Effector CD4-positive, alpha-beta T cell (primary cell): ENCODE results near the gene KIF21B.
"Not testable (repeated sequence)": the region's sequence is repeated elsewhere in the genome, so short reads cannot be mapped to it uniquely, and the experiment has no call there.

Experiments
- DNase-seq: peaks from one replicate; pipeline ENCODE4 v3.0.0-alpha.2; 2020

The KIF21B gene

DNA sequence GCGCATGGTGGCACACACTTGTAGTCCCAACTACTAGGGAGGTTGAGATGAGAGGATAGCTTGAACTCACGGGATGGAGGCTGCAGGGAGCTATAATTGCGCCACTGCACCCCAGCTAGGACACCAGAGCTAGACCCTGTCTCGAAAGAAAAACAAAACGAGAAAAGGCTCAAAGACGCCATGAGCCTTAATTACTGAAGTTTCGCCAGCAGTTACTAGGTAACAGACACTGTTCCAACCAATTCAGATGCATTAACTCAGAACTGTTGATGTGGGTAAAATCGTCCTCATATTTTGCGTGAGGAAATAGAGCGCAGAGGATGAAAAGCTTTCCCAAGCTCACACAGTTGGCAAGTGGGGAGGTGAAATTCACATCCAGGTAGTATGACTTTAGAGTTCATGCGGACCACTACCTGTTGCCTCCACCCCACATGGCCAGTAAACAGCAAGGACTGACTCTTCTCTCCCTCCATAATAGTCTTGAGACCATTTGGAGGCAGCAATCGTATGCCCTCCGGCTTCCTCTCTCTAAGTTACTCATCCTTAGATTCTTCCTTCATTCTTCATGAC, 88.8 kb downstream of the KIF21B start:
- no peak for DNase-seq

DNA sequence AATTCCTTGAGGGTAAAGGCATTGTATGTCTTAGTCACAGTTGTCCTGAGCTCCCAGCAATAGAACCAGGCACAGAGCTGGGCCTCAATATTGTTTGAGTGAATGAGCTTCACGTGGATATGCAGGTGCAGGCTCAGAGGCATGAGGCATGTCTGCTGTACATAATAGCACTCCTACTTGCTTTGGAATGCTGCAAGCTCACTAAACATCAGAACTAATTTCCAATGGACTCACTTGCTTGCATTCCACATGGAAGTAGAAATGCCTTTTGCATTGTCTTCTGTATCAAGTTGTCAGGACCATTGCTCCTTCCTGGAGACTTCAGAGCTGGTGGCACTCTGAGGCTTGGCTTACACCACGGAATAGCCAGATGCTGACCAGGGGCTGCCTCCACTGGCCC, 91.7 kb downstream of the KIF21B start:
- DNase-seq: no peak

DNA sequence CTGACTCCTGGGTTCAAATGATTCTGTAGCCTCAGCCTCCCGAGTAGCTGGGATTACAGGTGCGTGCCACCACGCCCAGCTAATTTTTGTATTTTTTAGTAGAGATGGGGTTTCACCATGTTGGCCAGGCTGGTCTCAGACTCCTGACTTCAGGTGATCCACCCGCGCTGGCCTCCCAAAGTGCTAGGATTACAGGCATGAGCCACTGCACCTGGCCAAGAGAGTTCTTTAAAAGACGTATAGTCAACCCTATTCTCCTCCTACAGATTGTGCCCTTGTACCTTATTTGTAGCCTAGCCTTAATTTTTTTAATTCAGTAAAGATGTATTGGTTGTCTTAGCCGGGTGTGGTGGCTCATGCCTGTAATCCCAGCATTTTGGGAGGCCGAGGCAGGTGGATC, 93.2 kb downstream of the KIF21B start:
- not testable (repeated sequence) for DNase-seq

DNA sequence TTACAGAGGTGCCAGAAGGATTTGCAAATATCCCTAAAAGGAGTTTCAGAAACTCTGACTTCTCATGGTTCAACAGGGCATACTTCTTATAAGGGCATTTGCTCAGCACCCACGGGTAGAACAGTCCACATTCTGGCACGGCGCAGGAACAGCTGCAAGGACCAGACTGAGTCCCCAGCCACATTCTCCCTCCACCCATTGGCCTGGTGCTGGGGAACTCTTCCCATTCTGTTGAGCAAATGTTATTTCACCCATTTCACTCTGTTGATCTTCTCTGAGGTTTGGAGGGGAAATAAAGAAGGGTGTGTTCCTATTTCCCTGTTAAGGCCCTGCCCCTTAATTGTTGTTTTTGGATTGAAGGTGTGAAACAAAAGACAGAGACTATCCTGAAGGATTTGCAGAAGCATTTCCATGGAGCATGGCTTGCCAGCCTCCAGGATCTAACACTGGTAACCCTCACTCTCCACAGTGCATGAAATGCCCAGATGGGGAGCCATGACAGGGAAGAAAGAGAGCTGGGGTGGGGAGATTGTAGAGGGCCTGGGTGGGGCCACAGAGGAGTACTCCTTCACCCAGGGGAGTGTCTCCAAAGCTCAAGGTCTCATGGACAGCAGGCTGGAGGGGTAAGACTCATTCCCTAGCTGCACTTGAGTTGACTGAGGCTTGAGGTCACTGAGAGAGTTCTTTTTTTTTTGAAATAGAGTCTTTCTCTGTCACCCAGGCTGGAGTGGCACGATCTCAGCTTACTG, 93.8 kb downstream of the KIF21B start:
- no peak for DNase-seq

DNA sequence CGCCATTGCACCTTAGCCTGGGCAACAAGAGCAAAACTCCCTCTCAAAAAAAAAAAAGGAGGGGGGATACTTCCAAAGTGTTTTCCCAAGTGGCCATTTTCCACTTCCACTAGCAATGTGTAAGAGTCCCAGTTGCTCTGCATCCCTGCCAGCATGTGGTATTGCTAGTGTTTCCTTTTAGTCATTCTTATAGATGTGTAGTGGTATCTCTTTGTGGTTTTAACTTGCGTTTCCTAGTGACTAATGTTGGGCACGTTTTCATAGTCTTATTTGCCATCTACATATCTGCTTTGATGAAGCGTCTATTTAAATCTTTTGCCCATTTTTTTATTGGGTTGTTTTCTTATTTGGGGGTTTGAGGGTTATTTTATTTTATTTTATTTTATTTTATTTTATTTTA, 97.7 kb downstream of the KIF21B start:
- DNase-seq: no peak

DNA sequence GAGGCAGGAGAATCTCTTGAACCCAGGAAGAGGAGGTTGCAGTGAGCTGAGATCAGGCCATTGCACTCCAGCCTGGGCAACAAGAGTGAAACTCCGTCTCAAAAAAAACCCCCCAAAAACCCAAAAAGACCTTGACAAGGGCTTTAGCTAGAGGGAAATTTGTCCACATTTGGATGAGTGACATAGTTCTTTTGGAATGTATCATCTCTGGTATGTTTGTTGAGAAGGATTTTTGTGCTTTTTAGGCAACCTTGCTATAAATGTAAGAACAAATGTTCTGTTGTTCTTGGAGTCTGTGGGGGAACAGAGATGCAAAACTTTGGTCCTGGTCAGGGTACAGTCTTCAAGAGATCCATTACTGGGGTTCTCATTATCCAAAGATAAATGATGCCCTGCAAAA, 99.9 kb downstream of the KIF21B start:
- DNase-seq: no peak

DNA sequence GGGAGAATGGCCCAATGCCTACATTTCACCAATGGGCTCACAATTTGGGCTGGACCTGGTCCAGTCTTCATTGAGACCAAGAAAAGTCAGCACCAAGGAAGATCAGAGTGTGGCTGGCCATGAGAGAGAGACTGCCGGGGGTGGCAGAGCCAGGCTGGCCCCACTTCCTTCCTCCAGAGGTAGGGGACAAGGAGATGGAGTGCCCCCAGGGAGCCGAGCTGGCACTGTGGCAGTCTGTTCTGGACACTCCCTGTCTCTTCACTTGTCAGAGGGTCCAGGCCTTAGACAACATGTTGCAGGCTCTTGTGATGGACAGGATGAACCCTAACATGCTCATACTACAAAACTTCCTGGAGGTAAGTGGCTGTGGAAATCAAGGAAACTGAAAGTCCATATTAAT, 101.1 kb downstream of the KIF21B start:
- no peak for DNase-seq

DNA sequence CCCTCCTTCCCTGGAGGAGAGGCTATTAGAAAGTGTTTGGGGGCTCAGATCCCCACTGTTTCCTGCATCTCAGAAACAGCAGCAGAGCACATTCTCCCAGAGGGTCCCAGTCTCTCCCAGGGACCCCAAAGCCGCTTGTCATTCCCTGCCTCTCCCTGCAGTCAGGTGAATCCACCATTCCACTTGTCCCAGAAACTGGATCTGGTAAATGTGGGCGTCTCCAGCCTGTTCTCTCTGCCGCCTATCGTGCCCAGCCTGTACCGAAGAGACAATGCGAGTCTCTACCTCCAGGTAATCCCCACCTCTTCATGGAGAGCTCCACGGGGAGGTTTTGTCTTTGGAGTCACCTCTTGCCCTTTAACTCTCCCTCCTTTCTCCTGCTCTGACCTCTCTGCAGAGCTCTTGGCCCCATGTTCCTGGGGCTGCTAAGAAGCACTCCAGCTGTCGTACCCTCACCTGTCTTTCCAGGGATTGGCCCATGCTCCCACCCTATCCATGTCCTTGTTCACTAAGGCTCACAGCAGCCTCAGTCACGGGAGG, 101.9 kb downstream of the KIF21B start:
- no peak for DNase-seq
